GM12878 (cell line): ENCODE measurements around the gene DND1. TPM values are rescaled to one million over a fixed set of nuclear protein-coding genes. Genes with fewer than 3 reads are reported as not detected.
A peak's percentile ranks its signal among the peaks of the same experiment; 100 is the strongest.
"Not testable (repeated sequence)": the region's sequence is repeated elsewhere in the genome, so short reads cannot be mapped to it uniquely, and the experiment has no call there.

Experiments used
- ATAC-seq: fragments of 200-7000 bp; cut with Tn5 transposase; 3 replicates; pipeline ENCODE4 v1.9.1; 2020; ENCODE audit warnings: mild to moderate bottlenecking, moderate library complexity
- BruUV-seq: library from RNA; stranded (reverse); fragments of 400-500 nt; replicated peaks from 2 replicates; lab custom pipeline; 2021; lab: Mats Ljungman, UMichigan
- CTCF ChIA-PET: fragments of 300-600 bp; sonication (Branson Sonifier 250); formaldehyde crosslinking; extraction: SDS; loops from one replicate; lab custom pipeline; 2021; ENCODE audit warnings: inconsistent platforms; lab: Yijun Ruan, JAX
- POLR2A ChIA-PET: fragments of 350-600 bp; formaldehyde crosslinking; extraction: SDS; loops from one replicate; lab custom pipeline; 2021; ENCODE audit warnings: inconsistent platforms; lab: Charles Lee
- RAD21 ChIA-PET: fragments of 300-600 bp; sonication (Branson Sonifier 250); formaldehyde crosslinking; loops from one replicate; lab custom pipeline; 2023; ENCODE audit warnings: antibody characterized with exemption; ENCODE audit not compliant: unreplicated experiment; lab: Charles Lee
- SMC1A ChIA-PET: fragments of 300-600 bp; sonication (Branson Sonifier 250); formaldehyde crosslinking; loops from one replicate; lab custom pipeline; 2023; ENCODE audit not compliant: unreplicated experiment, uncharacterized antibody; lab: Charles Lee
- DNase-seq: peaks from one replicate; pipeline ENCODE4 v3.0.0-alpha.2; 2011; ENCODE audit warnings: low read depth, low spot score
- FAIRE-seq: peaks from 3 replicates; lab custom pipeline; 2011; peaks lifted over from hg19 to GRCh38; lab: Jason Lieb, UNC
- H2AFZ ChIP-seq: 2 replicates; pipeline ENCODE4 v1.6.0; 2011; ENCODE audit warnings: low read depth, low read length, control low read depth; ENCODE audit not compliant: control insufficient read depth
- H3K27ac ChIP-seq: 2 replicates; pipeline ENCODE4 v1.5.1; 2011; ENCODE audit warnings: control low read depth; ENCODE audit not compliant: control insufficient read depth, insufficient read depth
- H3K27me3 ChIP-seq, 2 experiments: replicated peaks in 1 of 2; 2 replicates each; pipeline versions ENCODE4 v1.6.0 to v1.6.1; 2011; ENCODE audit warnings: low read length in 1 of 2; ENCODE audit not compliant: control insufficient read depth in 2 of 2, insufficient read depth in 2 of 2
- H3K36me3 ChIP-seq, 2 experiments: 2 replicates each; pipeline ENCODE4 v1.5.1; 2011; ENCODE audit warnings: low read length in 1 of 2; ENCODE audit not compliant: control insufficient read depth in 2 of 2, insufficient read depth in 2 of 2
- H3K4me1 ChIP-seq: 2 replicates; pipeline ENCODE4 v1.6.1; 2011; ENCODE audit warnings: mild to moderate bottlenecking, low read length, moderate library complexity, mixed read lengths; ENCODE audit not compliant: control insufficient read depth, insufficient read depth
- H3K4me2 ChIP-seq: 2 replicates; pipeline ENCODE4 v1.6.0; 2011; ENCODE audit warnings: control low read depth; ENCODE audit not compliant: control insufficient read depth, insufficient read depth
- H3K4me3 ChIP-seq: fragments of 200-600 bp; sonication (generic); 2 replicates; pipeline ENCODE4 v1.5.1; 2016
- H3K79me2 ChIP-seq: 2 replicates; pipeline ENCODE4 v1.6.0; 2011; ENCODE audit warnings: low read length; ENCODE audit not compliant: control insufficient read depth, insufficient read depth
- H3K9ac ChIP-seq: 2 replicates; pipeline ENCODE4 v1.8.0; 2011; ENCODE audit warnings: low read length, control low read depth, mixed read lengths; ENCODE audit not compliant: control insufficient read depth, insufficient read depth
- H3K9me3 ChIP-seq: replicated peaks from 3 replicates; pipeline ENCODE4 v1.5.1; 2011; ENCODE audit warnings: mild to moderate bottlenecking, low read length; ENCODE audit not compliant: control insufficient read depth, insufficient read depth
- H4K20me1 ChIP-seq: 2 replicates; pipeline ENCODE4 v1.6.0; 2011; ENCODE audit not compliant: control insufficient read depth, insufficient read depth
- CREB1 ChIP-seq: IDR thresholded peaks from 2 replicates; pipeline ENCODE4 v1.6.1; 2012; ENCODE audit warnings: low read depth, mild to moderate bottlenecking, inconsistent platforms
- POLR2AphosphoS5 ChIP-seq: IDR thresholded peaks from 2 replicates; pipeline ENCODE4 v1.6.1; 2011; ENCODE audit warnings: mild to moderate bottlenecking, low read length, inconsistent platforms
- SIN3A ChIP-seq: IDR thresholded peaks from 2 replicates; pipeline ENCODE4 v1.6.1; 2012; ENCODE audit warnings: low read depth, low read length, improper control_type of control experiment
- SMAD1 ChIP-seq: fragments of 450-650 bp; IDR thresholded peaks from 2 replicates; pipeline ENCODE4 v1.6.1; 2018; ENCODE audit warnings: mild to moderate bottlenecking, low read depth; ENCODE audit not compliant: partially characterized antibody
- SREBF1 ChIP-seq: IDR thresholded peaks from 2 replicates; pipeline ENCODE4 v1.6.1; 2012; ENCODE audit warnings: mild to moderate bottlenecking, low read length
- TARDBP ChIP-seq: IDR thresholded peaks from 2 replicates; pipeline ENCODE4 v1.6.1; 2016; ENCODE audit warnings: borderline replicate concordance
- WGBS: methylation state at CpG from one replicate; pipeline ENCODE4 v1.1.6; 2016; ENCODE audit warnings: low lambda C conversion rate; ENCODE audit not compliant: insufficient replicate concordance, insufficient coverage; ENCODE audit errors: missing lambda C conversion rate; 5-methylcytosine and 5-hydroxymethylcytosine counted together
- in situ Hi-C: fragments of 300-500 bp; cut with MboI; formaldehyde crosslinking; loops from 9 replicates; pipeline ENCODE4 v1.14.3; 2018; ENCODE audit warnings: mixed read lengths
- intact Hi-C: fragments of 100-400 bp; cut with micrococcal nuclease; formaldehyde crosslinking; loops from one replicate; pipeline ENCODE4 v1.14.2; 2022; ENCODE audit not compliant: unreplicated experiment
- polyA plus RNA-seq, 11 experiments: library from polyadenylated mRNA; depleted of rRNA in 4 of 11; unstranded in 6 of 11; stranded (reverse) in 5 of 11; fragments of >200 nt; fragmentation: Nextera tagmentation in 4 of 11; fragmentation: Illumina TruSeq in 1 of 11; extraction: Ambion mirVana in 4 of 11; extraction: Trizol in 1 of 11; gene quantifications; 1 replicate in 1 of 11; 2 replicates in 10 of 11; pipeline versions ENCODE4 v1.2.1 to v1.2.3, GENCODE V29; 2011 to 2016; ENCODE audit warnings: inconsistent platforms in 2 of 11, missing spikeins in 2 of 11, low read depth in 1 of 11
- total RNA-seq, 4 experiments: library from RNA; depleted of rRNA in 3 of 4; stranded (reverse); fragments of >200 nt in 3 of 4; fragmentation: Illumina TruSeq in 1 of 4; extraction: Trizol in 1 of 4; gene quantifications; 2 replicates each; pipeline versions ENCODE4 v1.2.1 to v1.2.3, GENCODE V29; 2013 to 2021

The DND1 gene
- total and polyA plus RNA-seq, 10 of the 15 experiments (the other 5 are each of a cell fraction or from before 2014, with no cell fraction given): 0.15 to 2.9 (median 0.73) TPM; not detected in 2

GRCh38 chr5:140708787-140709186 is 35.4 kb upstream of the DND1 start:
- H3K9me3 ChIP-seq, H3K4me1 ChIP-seq, H3K4me2 ChIP-seq, H3K79me2 ChIP-seq, BruUV-seq, H3K9ac ChIP-seq, FAIRE-seq, H4K20me1 ChIP-seq, DNase-seq, in situ Hi-C loops, H3K4me3 ChIP-seq, RAD21 ChIA-PET, intact Hi-C loops, H3K27ac ChIP-seq, H2AFZ ChIP-seq, H3K27me3 ChIP-seq, POLR2A ChIA-PET, ATAC-seq: not testable (repeated sequence)
- CTCF ChIA-PET: interaction anchor here (1.1 to 3.4 kb wide), 3 partner anchors 8 to 307 kb away, joined by 3 to 13 read pairs (median 4); partner anchors contain the start of genes ANKHD1 and ZMAT2
- H3K36me3 ChIP-seq: peaks cover 9 to 20% of the 10 kb centered on the region in 2 experiments
- 87% methylated on average over 9 of the region's 9 CpGs for WGBS
- SMC1A ChIA-PET: interaction anchor here (0.8 to 1.2 kb wide), 2 partner anchors 17 to 18 kb away, joined by 4 to 5 read pairs; partner anchors contain the start of genes HARS1 and HARS2

GRCh38 chr5:140707812-140708211 is 34.4 kb upstream of the DND1 start:
- SMC1A ChIA-PET: interaction anchor here (0.8 to 1.2 kb wide), 3 partner anchors 17 to 19 kb away, joined by 4 to 5 read pairs (median 4); partner anchors contain the start of genes HARS1 and HARS2
- RAD21 ChIA-PET: no interaction called here
- WGBS: 100% methylated on average over 3 of the region's 4 CpGs
- FAIRE-seq (no peak), DNase-seq (no peak), ATAC-seq (no peak)
- CTCF ChIA-PET: interaction anchor here (1.7 kb wide), 1 partner anchor 11 kb away, joined by 4 read pairs; no protein-coding TSS in a partner anchor
- Histone ChIP-seq H2AFZ (no peak overlapping the region), H3K36me3 (peaks cover 11 to 24% of the 10 kb centered on the region in 2 experiments), H3K4me2 (no peak overlapping the region), H3K4me1 (no peaks in the 10 kb centered on the region), H3K27me3 (no peaks in the 10 kb centered on the region), H3K27ac (no peak overlapping the region), H3K79me2 (no peaks in the 10 kb centered on the region), H4K20me1 (no peaks in the 10 kb centered on the region), H3K9ac (no peak overlapping the region), H3K4me3 (no peak overlapping the region), H3K9me3 (no peaks in the 10 kb centered on the region)
- POLR2A ChIA-PET: no interaction called here
- intact Hi-C loops (no loop called here), in situ Hi-C loops (no loop called here)
- no peak for TF ChIP-seq SIN3A
- no peak for TF ChIP-seq CREB1
- no peak for TF ChIP-seq SREBF1
- TF ChIP-seq SMAD1: no peak
- peak; percentile 50; the same call in 1 of the 2 replicates for TF ChIP-seq POLR2AphosphoS5
- TF ChIP-seq TARDBP: no peak
- BruUV-seq: no TSS peak
